Measurements from ENCODE around the gene CCDC174.
"Not testable (repeated sequence)": the region's sequence is repeated elsewhere in the genome, so short reads cannot be mapped to it uniquely, and the experiment has no call there.

The CCDC174 gene

DNA sequence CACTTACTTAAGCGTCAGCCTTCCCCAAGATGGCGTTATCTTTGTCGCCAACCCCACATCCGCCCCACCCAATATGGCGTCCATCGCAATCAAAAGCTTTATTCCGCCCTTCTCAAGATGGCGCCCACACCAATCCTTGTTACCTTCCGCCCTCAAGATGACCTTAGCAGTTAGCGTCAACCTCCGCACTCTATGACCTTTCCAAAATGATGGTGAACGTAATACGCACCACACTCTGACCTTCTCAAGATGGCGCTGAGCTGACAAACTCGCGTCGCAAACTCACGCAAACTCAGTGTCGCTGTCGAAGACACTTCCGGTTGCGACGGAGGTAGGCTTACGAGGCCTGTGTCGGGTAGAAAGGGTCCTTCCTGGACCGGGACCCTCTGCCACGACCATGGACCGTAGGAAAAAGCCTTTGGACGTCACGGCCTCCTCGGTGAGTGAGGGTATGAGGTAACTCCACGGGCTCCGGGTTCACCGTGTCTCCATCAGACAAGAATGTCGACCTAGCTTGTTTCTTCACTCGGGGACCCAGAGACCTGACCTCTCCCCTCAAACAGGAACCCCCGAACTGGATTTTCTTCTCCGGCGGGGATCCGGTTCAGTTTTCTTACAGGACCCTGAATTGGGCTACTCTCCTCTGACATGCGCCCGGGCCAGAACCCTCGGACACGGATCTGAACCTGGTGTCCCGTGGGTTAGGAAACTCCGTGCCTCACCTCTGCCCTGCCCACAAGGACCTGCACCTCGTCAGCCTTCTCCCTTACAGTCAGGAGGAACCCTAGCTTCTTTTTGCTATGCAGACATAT, at the start of gene CCDC174:
TSS of gene CCDC174 (plus strand) at position 323 of the 812 bp plus-strand sequence. CDS start at position 398, 75 bp downstream.
- DNase-seq: peak; percentile 89

DNA sequence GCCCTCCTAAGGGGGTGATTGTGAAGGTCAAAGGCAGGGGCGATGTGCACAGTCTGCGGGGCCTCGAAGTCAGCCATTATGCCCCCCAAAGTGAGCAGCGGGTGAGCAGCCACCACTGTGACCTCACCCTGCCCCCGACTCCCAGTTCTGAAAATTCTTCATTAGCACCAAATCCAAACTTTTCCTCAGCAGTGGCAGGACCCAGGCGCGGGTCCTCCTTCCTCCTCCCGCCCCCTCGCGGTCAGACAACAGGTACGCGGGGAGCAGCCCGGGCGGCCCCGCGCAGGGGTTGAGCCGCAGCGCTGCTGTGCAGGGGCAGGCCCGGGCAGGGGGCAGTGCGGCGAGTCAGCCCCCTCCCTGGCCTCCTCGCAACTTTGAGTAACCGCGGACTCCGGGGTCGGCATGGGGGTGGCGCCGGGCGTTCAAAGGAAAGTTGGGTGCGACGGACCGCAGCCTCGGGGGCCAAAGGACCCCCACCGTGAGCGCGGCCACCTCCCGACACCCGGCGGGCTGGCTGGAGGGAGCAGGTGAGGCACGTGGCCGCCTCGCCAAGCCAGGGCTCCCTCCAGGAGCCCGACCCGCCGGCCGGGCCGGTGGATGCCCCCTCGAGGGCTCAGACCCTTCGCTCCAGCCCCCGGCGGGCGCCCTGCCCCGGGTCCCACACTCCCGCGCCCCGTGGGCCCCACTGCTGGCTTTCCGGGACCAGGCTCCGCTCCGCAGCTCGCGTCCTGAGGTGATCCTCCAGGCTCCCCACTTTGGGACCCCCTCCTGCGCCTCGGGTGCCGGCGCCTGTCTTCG, 49.4 kb upstream of the CCDC174 start:
- no peak for DNase-seq

DNA sequence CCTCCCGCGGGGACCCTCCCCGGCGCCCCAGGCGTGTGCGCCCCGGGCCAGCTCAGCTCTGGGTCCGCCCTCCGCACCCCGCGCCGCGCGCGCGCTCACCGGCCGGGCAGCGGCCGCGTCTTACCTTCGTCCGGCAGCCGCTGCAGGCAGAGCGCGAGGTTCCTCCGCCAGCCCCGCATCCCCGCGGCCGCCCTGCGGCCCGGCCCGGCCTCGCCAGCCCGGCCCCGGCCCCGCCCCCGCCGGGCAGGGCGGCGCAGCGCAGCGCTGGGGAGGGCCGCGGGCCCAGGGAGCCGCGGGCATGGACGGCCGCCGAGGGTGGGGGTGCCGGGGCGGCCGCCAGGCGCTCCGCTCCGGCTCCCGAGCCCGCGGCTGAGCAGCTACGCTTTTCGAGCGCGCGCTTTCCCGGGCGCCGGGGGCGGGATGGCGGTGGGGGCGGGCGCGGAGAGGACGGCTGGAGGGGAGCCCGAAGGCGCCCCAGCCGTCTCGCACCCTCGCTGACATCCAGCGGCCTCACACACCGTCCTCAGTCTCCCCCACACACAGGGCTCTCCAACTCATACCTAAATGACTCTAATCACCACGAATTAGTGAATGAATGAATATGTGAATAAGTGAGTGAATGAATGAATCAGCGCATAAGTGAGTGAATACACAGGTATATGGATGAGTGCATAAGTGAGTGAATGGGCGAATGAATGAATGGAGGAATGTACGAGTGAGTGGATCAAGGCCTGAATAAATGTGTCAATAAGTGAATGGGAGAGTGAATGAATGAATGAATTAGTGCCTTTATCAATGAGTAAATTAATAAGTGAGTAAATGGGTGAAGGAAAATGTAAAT, 48.5 kb upstream of the CCDC174 start:
- peak; percentile 7 for DNase-seq

GRCh38 chr3:14605067-14605466, 46.5 kb upstream of the CCDC174 start:
- no peak for DNase-seq

DNA sequence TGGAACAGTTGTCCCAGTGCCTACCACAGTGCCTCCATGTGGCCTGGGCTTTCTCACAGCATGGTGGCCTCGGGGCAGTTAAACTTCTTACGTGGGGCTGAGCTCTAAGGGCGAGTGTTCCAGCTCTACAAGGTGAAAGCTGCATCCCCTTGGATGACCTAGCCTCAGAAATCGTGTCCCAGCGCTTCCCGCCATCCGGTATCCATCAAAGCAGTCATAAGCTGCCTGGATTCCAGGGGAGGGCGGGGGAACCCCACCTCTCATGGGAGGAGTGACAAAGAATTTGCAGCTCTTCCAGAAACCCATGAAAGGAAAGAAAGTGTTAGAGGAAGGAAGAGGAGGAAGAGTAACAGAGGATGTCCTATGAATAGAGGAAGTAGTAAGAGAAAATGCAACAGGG, 45.8 kb upstream of the CCDC174 start:
- no peak for DNase-seq

- DNase-seq: no peak
These were observed 44.8 kb upstream of the CCDC174 start for GRCh38 chr3:14606669-14607339.

- DNase-seq: no peak
These were observed 43.3 kb upstream of the CCDC174 start for GRCh38 chr3:14608298-14608697.

DNA sequence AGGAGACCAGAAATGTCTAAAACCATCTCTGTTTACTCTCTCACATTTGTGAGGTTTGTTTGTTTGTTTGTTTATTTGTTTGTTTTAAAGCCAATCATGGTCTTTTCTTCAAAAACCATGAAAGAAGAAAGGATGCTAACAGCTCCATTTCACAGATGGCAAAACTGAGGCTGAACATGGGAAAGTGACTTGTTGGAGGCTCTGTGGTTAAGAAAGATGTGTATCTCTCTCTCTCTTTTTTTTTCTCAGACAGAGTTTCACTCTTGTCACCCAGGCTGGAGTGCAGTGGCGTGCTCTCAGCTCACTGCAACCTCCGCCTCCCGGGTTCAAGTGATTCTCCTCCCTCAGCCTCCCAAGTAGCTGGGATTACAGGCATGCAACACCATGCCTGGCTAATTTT, 42.5 kb upstream of the CCDC174 start:
- DNase-seq: not testable (repeated sequence)

DNA sequence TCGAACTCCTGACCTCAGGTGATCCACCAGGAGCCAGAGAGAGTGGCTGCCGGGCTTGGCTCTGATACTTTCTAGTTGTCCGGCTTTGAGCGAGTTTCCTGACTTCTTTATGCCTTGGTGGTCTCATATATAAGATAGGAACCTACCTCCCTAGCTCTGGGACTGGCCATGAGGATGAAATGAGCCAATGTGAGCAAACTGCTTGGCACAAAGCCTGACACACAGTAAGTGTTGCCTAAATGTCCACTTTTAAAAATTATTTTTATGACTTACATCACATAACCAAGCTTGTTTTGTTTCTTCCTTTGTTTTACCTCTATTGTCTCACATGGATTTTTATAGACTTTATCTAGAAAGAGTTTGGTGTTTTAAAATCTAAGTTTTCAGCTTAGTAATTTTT, 42.1 kb upstream of the CCDC174 start:
- no peak for DNase-seq

- DNase-seq: no peak
These were observed 41.6 kb upstream of the CCDC174 start for GRCh38 chr3:14609941-14610340.

DNA sequence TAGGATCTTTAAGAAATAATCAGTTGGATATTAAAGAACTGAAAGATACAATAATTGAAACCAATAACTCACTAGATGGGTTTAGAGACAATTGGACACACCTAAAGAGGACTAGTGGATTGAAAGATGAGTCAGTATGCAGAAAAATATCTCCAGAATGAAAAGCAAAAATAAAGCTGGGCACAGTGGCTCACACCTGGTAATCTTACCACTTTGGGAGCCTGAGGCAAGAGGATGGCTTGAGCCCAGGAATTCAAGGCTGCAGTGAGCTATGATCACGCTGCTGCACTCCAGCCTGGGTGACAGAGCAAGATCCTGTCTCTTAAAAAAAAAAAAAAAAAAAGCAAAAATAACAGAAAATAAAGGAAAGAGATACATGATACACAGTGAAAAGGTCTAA, 37.4 kb upstream of the CCDC174 start:
- DNase-seq: no peak

DNA sequence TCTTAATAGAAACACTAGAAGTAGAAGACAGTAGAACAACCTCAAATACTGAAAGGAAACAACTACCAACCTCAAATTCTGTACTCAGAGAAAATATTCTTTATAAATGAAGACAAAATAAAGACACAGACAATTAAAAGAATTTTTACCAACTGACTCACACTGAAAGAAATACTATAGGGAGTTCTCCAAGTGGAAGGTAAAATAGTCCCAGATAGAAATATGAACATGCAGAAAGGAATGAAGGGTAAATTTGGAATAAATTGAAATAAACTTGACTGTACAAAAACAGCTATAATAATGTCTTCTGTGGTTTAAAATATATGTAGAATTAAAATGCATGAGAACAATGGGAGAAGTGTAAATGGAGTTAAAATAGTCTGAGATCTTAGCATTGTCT, 36.7 kb upstream of the CCDC174 start:
- no peak for DNase-seq

- no peak for DNase-seq
These were observed 34.7 kb upstream of the CCDC174 start for GRCh38 chr3:14616606-14617507.

DNA sequence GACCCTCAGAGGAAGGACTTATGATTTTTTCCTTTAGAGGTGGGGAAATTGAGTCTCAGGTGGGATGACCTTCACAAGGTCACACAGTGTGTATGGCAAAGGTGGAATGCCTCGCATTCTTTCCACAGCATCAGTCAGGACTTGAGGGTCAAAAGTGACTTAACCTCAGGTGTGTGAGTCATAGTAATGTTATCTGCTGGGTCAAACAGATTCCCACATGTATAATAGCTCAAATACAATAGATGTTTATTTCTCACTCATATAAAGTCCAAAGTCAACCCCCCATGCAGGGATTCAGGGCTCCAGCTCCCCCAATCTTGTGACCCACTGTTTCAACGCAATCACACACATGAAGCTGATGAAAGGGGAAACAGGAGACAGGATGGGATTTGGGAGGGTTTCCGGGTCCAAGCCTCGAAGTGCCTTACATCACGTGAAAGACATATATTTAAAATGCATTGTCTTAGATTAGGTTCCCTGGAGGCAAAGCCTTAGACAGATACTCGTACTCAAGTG, 34.0 kb upstream of the CCDC174 start:
- no peak for DNase-seq

DNA sequence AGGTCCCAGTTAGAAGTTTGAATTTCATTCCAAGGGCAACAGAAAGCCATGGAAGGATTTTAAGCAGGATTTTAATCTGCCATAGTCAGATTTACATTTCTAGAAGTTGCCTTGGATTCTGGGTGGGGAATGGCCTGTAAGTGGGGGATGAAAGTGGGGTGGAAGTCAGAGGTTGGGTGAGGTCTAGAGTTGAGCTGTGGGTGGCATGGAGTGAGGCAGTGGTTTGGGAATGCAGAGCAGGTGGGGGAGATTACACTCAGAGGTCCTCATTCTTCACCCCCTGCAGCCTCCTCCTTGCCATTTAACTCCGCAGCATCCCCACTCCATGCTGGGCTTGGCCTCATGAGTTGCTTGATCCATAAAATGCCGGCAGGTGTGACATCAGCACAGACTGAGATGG, 32.0 kb upstream of the CCDC174 start:
- no peak for DNase-seq

DNA sequence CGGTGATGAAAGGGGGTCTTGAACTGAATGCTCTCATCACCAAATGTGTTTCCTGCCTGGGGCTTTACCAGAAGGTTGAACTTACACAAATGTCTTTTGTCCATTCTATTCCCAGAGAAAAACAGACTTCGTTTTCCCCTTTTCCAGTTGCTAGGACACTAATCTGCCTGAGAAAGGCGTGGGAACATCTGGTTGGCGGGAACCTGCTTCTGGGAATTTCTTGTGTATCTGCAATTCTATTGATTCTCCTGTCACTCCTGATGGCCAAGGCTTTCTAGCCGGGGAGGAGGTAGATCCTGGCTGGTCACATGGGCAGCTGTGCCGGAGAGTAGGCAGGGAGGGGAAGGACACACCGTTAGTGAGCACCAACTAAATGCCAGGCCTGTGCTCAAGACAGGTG, 31.1 kb upstream of the CCDC174 start:
- DNase-seq: no peak

- no peak for DNase-seq
These were observed 30.5 kb upstream of the CCDC174 start for GRCh38 chr3:14621093-14621492.

- DNase-seq: no peak
These were observed 29.2 kb upstream of the CCDC174 start for GRCh38 chr3:14622368-14622767.

DNA sequence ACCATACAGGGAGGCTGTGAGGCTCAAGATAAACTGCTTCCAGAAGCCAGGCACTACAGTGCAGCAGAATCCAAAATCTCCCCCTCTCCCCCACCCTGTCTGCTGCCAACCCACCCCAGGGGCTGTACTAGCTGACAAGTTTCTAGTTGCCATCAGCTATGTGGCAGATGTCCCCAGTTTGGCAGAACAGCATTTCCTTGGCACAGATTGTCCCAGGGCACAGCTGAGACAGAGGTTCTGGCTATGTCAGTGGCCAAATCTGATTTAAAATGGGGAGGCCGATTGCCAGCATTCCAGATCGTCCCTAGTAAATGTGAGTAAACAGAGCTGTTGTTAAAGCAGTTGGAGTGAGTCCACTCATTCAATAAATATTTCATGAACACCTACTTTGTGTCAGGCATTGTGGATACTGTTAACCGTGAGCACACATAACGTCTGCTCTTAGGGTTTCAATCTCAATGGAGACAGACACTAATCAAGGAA, 28.0 kb upstream of the CCDC174 start:
- DNase-seq: no peak

- no peak for DNase-seq
These were observed 27.1 kb upstream of the CCDC174 start for GRCh38 chr3:14624498-14624897.

- DNase-seq: no peak
These were observed 26.1 kb upstream of the CCDC174 start for GRCh38 chr3:14625443-14625842.

All from COR-L47 (cell line).